PC-3 (cell line): ENCODE results near the gene TAF11. TPM values are rescaled to one million over a fixed set of nuclear protein-coding genes. Genes with fewer than 3 reads are reported as not detected.

Experiments used
- ATAC-seq: fragments of 200-7000 bp; cut with Tn5 transposase; 2 replicates; pipeline ENCODE4 v1.9.1; 2020; ENCODE audit warnings: mild to moderate bottlenecking, moderate library complexity
- BruUV-seq: library from RNA; stranded (reverse); fragments of 400-500 nt; replicated peaks from 2 replicates; lab custom pipeline; 2021; lab: Mats Ljungman, UMichigan
- CTCF ChIA-PET: fragments of 300-600 bp; sonication (Branson Sonifier 250); formaldehyde crosslinking; loops from one replicate; lab custom pipeline; 2022; ENCODE audit warnings: antibody characterized with exemption; lab: Charles Lee
- POLR2A ChIA-PET: fragments of 300-600 bp; sonication (Branson Sonifier 250); formaldehyde crosslinking; loops from one replicate; lab custom pipeline; 2022; ENCODE audit warnings: antibody characterized with exemption; ENCODE audit not compliant: unreplicated experiment; lab: Charles Lee
- DNase-seq: peaks from one replicate; pipeline ENCODE4 v3.0.0-alpha.2; 2015
- H2AFZ ChIP-seq: fragments of 300-600 bp; sonication (generic); 2 replicates; pipeline ENCODE4 v1.6.0; 2016; ENCODE audit warnings: antibody characterized with exemption, low read length
- H3F3A ChIP-seq: fragments of 300-600 bp; sonication (generic); one replicate; pipeline ENCODE4 v1.6.0; 2017; ENCODE audit warnings: antibody characterized with exemption, low read length, control low read depth, mild to moderate bottlenecking; ENCODE audit not compliant: unreplicated experiment
- H3K27ac ChIP-seq: fragments of 300-600 bp; sonication (generic); 2 replicates; pipeline ENCODE4 v1.5.1; 2016; ENCODE audit warnings: mild to moderate bottlenecking, low read length
- H3K27me3 ChIP-seq: fragments of 300-600 bp; sonication (generic); 2 replicates; pipeline ENCODE4 v1.6.1; 2016; ENCODE audit warnings: low read length, mixed read lengths
- H3K36me3 ChIP-seq: fragments of 300-600 bp; sonication (generic); 2 replicates; pipeline ENCODE4 v1.6.1; 2016; ENCODE audit warnings: low read depth, mixed run types, low read length, mixed read lengths
- H3K4me1 ChIP-seq: fragments of 300-600 bp; sonication (generic); 2 replicates; pipeline ENCODE4 v1.5.1; 2016; ENCODE audit warnings: low read length; ENCODE audit not compliant: insufficient read depth
- H3K4me2 ChIP-seq: fragments of 300-600 bp; sonication (generic); 2 replicates; pipeline ENCODE4 v1.6.0; 2016; ENCODE audit warnings: low read length
- H3K4me3 ChIP-seq: fragments of 300-600 bp; sonication (generic); 2 replicates; pipeline ENCODE4 v1.5.1; 2016; ENCODE audit warnings: mild to moderate bottlenecking, low read length, mixed read lengths
- H3K79me2 ChIP-seq: fragments of 300-600 bp; sonication (generic); 2 replicates; pipeline ENCODE4 v1.6.1; 2017; ENCODE audit warnings: low read length, mixed read lengths
- H3K9ac ChIP-seq: fragments of 300-600 bp; sonication (generic); 2 replicates; pipeline ENCODE4 v1.6.0; 2016; ENCODE audit warnings: mild to moderate bottlenecking, low read length
- H3K9me2 ChIP-seq: fragments of 300-600 bp; sonication (generic); replicated peaks from 2 replicates; pipeline ENCODE4 v1.6.1; 2016; ENCODE audit warnings: mixed run types, low read length, mixed read lengths
- H3K9me3 ChIP-seq: fragments of 300-600 bp; sonication (generic); 2 replicates; pipeline ENCODE4 v1.6.1; 2016; ENCODE audit warnings: low read length, mixed read lengths
- H4K20me1 ChIP-seq: fragments of 300-600 bp; sonication (generic); 2 replicates; pipeline ENCODE4 v1.6.1; 2016; ENCODE audit warnings: low read length, mixed read lengths
- EZH2 ChIP-seq: fragments of 300-600 bp; sonication (generic); IDR thresholded peaks from one replicate; pipeline ENCODE4 v1.6.1; 2017; ENCODE audit warnings: antibody characterized with exemption, mild to moderate bottlenecking, low read length; ENCODE audit not compliant: unreplicated experiment
- EZH2phosphoT487 ChIP-seq: fragments of 300-600 bp; sonication (generic); IDR thresholded peaks from 2 replicates; pipeline ENCODE4 v1.6.1; 2018; ENCODE audit warnings: mild to moderate bottlenecking, antibody characterized with exemption, low read length, borderline replicate concordance
- intact Hi-C: fragments of 100-400 bp; cut with micrococcal nuclease; formaldehyde crosslinking; loops from 2 replicates; pipeline ENCODE4 v1.9.0; 2023
- total RNA-seq: library from RNA; depleted of rRNA; stranded (reverse); fragments of >200 nt; gene quantifications from 2 replicates; pipeline ENCODE4 v1.2.3, GENCODE V29; 2014
- TF ChIP-seq, protein P1 (sequence below): fragments of 300-600 bp; sonication (generic); conservative IDR thresholded peaks from 2 replicates; pipeline ENCODE4 v1.5.1; 2017; ENCODE audit warnings: antibody characterized with exemption, low read depth, mild to moderate bottlenecking, low read length

The TAF11 gene
- total RNA-seq, 1 experiment from 2014 or later = 24.1 TPM

GRCh38 chr6:34897716-34898115 lies 9.9 kb upstream of the TAF11 start:
- Histone ChIP-seq H4K20me1 (peaks cover 8% of the 10 kb centered on the region; the same call in 1 of the 2 replicates), H3K79me2 (peaks cover 92% of the 10 kb centered on the region), H2AFZ (no peak overlapping the region), H3K4me2 (no peak overlapping the region), H3F3A (no peaks in the 10 kb centered on the region), H3K9me3 (no peaks in the 10 kb centered on the region), H3K9ac (no peak overlapping the region), H3K27me3 (no peaks in the 10 kb centered on the region), H3K9me2 (no peaks in the 10 kb centered on the region), H3K27ac (no peak overlapping the region), H3K4me3 (no peak overlapping the region), H3K4me1 (peaks cover 11% of the 10 kb centered on the region; the same call in 1 of the 2 replicates), H3K36me3 (no peaks in the 10 kb centered on the region)
- BruUV-seq = no TSS peak
- DNase-seq (no peak), ATAC-seq (no peak)
- TF ChIP-seq, protein P1, sequence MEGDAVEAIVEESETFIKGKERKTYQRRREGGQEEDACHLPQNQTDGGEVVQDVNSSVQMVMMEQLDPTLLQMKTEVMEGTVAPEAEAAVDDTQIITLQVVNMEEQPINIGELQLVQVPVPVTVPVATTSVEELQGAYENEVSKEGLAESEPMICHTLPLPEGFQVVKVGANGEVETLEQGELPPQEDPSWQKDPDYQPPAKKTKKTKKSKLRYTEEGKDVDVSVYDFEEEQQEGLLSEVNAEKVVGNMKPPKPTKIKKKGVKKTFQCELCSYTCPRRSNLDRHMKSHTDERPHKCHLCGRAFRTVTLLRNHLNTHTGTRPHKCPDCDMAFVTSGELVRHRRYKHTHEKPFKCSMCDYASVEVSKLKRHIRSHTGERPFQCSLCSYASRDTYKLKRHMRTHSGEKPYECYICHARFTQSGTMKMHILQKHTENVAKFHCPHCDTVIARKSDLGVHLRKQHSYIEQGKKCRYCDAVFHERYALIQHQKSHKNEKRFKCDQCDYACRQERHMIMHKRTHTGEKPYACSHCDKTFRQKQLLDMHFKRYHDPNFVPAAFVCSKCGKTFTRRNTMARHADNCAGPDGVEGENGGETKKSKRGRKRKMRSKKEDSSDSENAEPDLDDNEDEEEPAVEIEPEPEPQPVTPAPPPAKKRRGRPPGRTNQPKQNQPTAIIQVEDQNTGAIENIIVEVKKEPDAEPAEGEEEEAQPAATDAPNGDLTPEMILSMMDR = no peak
- no peak for TF ChIP-seq EZH2phosphoT487
- TF ChIP-seq EZH2 = no peak
- intact Hi-C loops = no loop called here
- POLR2A ChIA-PET = no interaction called here
- CTCF ChIA-PET = no interaction called here

- H3K9me2 ChIP-seq = no peaks in the 10 kb centered on the region
- H3K4me2 ChIP-seq = no peak overlapping the region
- TF ChIP-seq, protein P1 = no peak
- TF ChIP-seq EZH2 (no peak), EZH2phosphoT487 (no peak)
- ChIA-PET POLR2A (no interaction called here), CTCF (no interaction called here)
- H3K9ac ChIP-seq = no peak overlapping the region
- ATAC-seq (no peak), DNase-seq (no peak)
- H3K27me3 ChIP-seq = no peaks in the 10 kb centered on the region
- H4K20me1 ChIP-seq = peaks cover 10% of the 10 kb centered on the region; the same call in 1 of the 2 replicates
- no peak overlapping the region for H3K4me3 ChIP-seq
- no peaks in the 10 kb centered on the region for H3K36me3 ChIP-seq
- no peaks in the 10 kb centered on the region for H3F3A ChIP-seq
- no TSS peak for BruUV-seq
- peaks cover 11% of the 10 kb centered on the region; the same call in 1 of the 2 replicates for H3K4me1 ChIP-seq
- H3K9me3 ChIP-seq = no peaks in the 10 kb centered on the region
- no peak overlapping the region for H3K27ac ChIP-seq
- H2AFZ ChIP-seq = no peak overlapping the region
- intact Hi-C loops = no loop called here
- peaks cover 92% of the 10 kb centered on the region for H3K79me2 ChIP-seq
Observed at GRCh38 chr6:34897130-34897529, 9.3 kb upstream of the TAF11 start.

GRCh38 chr6:34894693-34895092 lies 6.9 kb upstream of the TAF11 start:
- ChIA-PET CTCF (no interaction called here), POLR2A (no interaction called here)
- Histone ChIP-seq H3K27me3 (no peaks in the 10 kb centered on the region), H3K9me3 (no peaks in the 10 kb centered on the region), H3K27ac (no peak overlapping the region), H2AFZ (no peak overlapping the region), H3K9me2 (no peaks in the 10 kb centered on the region), H4K20me1 (peaks cover 20% of the 10 kb centered on the region; the same call in 1 of the 2 replicates), H3K79me2 (peaks cover 92% of the 10 kb centered on the region), H3K36me3 (no peaks in the 10 kb centered on the region), H3K4me2 (no peak overlapping the region), H3K4me1 (peaks cover 12% of the 10 kb centered on the region), H3K9ac (no peak overlapping the region), H3F3A (no peaks in the 10 kb centered on the region), H3K4me3 (no peak overlapping the region)
- TF ChIP-seq, protein P1 = no peak
- ATAC-seq (no peak), DNase-seq (no peak)
- intact Hi-C loops = no loop called here
- no TSS peak for BruUV-seq
